ENCODE measurements around the gene CASP10. TPM values are rescaled to one million over a fixed set of nuclear protein-coding genes. Genes with fewer than 3 reads are reported as not detected.
A peak's percentile ranks its signal among the peaks of the same experiment; 100 is the strongest.

Gene CASP10
- total and polyA plus RNA-seq, 2 of the 13 experiments (the other 11 are each of a cell fraction or from before 2014, with no cell fraction given): 22.2 to 23.8 TPM

- 0 out of 2 replicates have a peak, but pooled peaks have one; percentile 52 for TF ChIP-seq IKZF5 (CRISPR knock-in tag; IDR thresholded peaks at IDR 0.05)
- TF ChIP-seq SMAD3 (CRISPR knock-in tag; IDR thresholded peaks at IDR 0.05): peak; percentile 63; the same call in 1 of the 2 replicates
- no peak for TF ChIP-seq ZHX2 (IDR thresholded peaks at IDR 0.05; ENCODE audit: low read depth)
- TF ChIP-seq ZHX2 (CRISPR knock-in tag; IDR thresholded peaks at IDR 0.05; ENCODE audit: borderline replicate concordance): no peak
- TF ChIP-seq FOXA3 (CRISPR knock-in tag; IDR thresholded peaks at IDR 0.05): peak; percentile 73
- peak; percentile 62; the same call in 1 of the 2 replicates for TF ChIP-seq MIXL1 (CRISPR knock-in tag; IDR thresholded peaks at IDR 0.05)
- peak; percentile 92 for TF ChIP-seq CTCF (CRISPR knock-in tag; IDR thresholded peaks at IDR 0.05)
- TF ChIP-seq RAD21 (CRISPR knock-in tag; IDR thresholded peaks at IDR 0.05): peak; percentile 89
- TF ChIP-seq KDM5A (IDR thresholded peaks at IDR 0.05; ENCODE audit: borderline replicate concordance, low read length): peak; percentile 50; the same call in 1 of the 2 replicates
- peak; percentile 64 for TF ChIP-seq RCOR2 (CRISPR knock-in tag; IDR thresholded peaks at IDR 0.05)
- TF ChIP-seq HNRNPL (IDR thresholded peaks at IDR 0.05; ENCODE audit: low read depth, low read length): no peak
- TF ChIP-seq SOX13 (IDR thresholded peaks at IDR 0.05): no peak
- TF ChIP-seq SOX13 (CRISPR knock-in tag; conservative IDR thresholded peaks at IDR 0.05 in 1 of 2, IDR thresholded peaks at IDR 0.05 in 1 of 2): peak in 1 of 2 experiments; percentile 49; a peak in 1 of 4 replicates
- TF ChIP-seq ZNF761 (CRISPR knock-in tag; conservative IDR thresholded peaks at IDR 0.05): no peak
- peak; percentile 88; the same call in 1 of the 2 replicates for TF ChIP-seq HMGXB3 (CRISPR knock-in tag; IDR thresholded peaks at IDR 0.05; ENCODE audit: borderline replicate concordance)
These were observed 24.6 kb upstream of the CASP10 start (continued) for GRCh38 chr2:201158111-201158929.

Measured in HepG2 (cell line).